ENCODE data around the gene IGFBP5.

The IGFBP5 gene

DNA sequence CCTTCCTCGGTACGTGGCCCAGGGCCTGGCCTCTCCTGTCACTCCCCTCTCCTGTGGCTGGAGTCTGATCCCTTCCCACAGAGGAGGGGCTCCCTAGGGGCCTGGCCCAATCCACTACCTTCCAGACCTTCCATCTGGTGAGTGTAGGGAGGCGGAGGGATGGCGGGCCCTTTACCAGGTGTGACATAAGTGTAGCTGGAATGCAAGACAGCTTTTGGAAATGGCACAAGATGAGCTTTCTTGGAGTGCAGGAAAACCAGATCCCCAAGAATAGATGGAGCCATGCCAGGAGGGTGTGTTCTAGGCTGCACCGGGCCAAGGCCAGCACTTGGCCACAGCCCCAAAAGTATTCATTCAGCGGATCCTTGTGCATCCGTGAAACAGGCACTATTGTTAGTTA, 30.1 kb downstream of the IGFBP5 start:
- no peak for DNase-seq (ENCODE audit: low spot score)

DNA sequence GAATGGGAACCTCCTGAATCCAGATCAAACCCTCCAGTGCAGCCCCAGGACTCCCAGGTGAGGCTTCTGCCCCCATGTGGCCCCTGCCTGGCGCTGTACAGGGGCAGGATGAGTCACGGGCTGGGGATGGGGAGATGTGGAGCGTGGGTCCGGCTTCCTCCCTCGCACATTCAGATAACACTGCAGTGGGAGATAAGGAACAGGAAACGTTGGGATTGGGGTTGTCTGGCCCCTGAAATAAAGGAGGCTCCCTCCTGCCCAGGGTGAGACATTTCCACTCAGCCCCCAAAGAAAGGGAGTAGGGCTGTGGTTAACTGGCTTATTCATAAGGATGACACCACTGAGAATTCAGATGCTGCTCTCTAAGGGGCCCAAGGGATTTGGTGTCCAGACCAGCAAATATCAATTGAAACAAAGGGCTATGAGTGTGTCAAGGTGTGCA, 30.7 kb downstream of the IGFBP5 start:
- DNase-seq (ENCODE audit: low spot score), result no peak

DNA sequence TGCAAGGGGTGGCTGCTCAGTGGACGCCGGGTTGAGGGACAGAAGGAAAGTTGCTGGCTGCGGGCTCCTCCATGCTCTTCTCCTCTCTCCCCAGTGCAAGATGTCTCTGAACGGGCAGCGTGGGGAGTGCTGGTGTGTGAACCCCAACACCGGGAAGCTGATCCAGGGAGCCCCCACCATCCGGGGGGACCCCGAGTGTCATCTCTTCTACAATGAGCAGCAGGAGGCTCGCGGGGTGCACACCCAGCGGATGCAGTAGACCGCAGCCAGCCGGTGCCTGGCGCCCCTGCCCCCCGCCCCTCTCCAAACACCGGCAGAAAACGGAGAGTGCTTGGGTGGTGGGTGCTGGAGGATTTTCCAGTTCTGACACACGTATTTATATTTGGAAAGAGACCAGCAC, 31.5 kb downstream of the IGFBP5 start:
- DNase-seq (ENCODE audit: low spot score), result no peak

GRCh38 chr2:216663106-216663505, 32.2 kb downstream of the IGFBP5 start:
- no peak for DNase-seq (ENCODE audit: low spot score)

GRCh38 chr2:216661639-216662375, 33.5 kb downstream of the IGFBP5 start:
- DNase-seq (ENCODE audit: low spot score), result no peak

GRCh38 chr2:216661051-216661450, 34.3 kb downstream of the IGFBP5 start:
- no peak for DNase-seq (ENCODE audit: low spot score)

DNA sequence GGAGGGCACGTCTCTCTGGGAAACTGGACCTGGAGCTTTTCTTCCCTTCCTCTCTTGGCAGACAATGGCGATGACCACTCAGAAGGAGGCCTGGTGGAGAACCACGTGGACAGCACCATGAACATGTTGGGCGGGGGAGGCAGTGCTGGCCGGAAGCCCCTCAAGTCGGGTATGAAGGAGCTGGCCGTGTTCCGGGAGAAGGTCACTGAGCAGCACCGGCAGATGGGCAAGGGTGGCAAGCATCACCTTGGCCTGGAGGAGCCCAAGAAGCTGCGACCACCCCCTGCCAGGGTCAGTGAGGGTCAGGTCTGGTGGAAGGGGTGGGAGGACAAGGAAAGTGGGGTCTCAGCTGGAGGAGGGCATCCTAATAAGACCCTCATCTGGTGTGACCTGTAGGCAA, 34.9 kb downstream of the IGFBP5 start:
- DNase-seq (ENCODE audit: low spot score), result no peak

DNA sequence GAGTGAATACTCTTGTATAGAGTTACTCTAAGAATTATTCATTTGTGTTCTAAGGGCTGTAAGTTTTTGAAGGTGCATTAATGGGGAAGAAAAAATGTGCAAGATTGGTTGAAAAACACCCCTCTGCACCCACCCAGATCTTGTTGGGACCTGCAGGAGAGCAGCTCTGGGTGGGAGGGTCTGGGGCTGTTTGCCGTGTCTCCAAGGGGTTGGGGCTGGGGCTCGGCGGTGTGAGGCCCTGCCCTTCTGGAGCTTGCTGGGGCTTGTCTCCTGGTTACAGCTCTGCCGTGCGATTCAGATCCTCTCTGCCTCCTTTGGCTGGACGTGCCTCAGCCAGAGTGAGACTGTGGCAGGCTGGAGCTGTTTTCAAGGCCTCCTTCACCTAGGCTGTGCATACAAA, 36.1 kb downstream of the IGFBP5 start:
- DNase-seq (ENCODE audit: low spot score), result no peak

GRCh38 chr2:216658757-216659156, 36.6 kb downstream of the IGFBP5 start:
- no peak for DNase-seq (ENCODE audit: low spot score)

- DNase-seq (ENCODE audit: low spot score), result no peak
Observed at GRCh38 chr2:216657980-216658379, 37.4 kb downstream of the IGFBP5 start.

- no peak for DNase-seq (ENCODE audit: low spot score)
Observed at GRCh38 chr2:216657086-216657855, 38.1 kb downstream of the IGFBP5 start.

GRCh38 chr2:216654528-216655052, 40.8 kb downstream of the IGFBP5 start:
- DNase-seq (ENCODE audit: low spot score), result no peak

DNA sequence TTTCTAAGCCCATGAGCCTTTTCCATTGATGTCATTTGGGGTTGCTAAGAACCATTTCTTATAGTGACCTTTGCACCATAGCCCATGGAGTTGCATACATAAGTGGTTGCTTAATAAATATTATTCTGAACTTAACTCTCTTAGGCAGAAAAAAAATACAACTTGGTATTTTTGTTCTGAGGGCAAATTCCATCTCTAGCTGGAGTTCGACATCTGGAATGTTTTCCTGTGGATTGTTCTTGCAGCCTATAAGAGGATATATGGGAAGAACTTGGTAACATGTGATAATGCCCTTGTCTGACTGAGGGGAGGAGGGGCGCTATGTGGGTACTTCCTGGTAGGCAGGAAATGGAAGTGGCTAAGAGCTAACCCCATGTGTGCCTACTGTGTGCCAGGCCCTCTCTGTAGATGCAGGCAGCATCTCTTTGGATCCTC, 41.4 kb downstream of the IGFBP5 start:
- no peak for DNase-seq (ENCODE audit: low spot score)

DNA sequence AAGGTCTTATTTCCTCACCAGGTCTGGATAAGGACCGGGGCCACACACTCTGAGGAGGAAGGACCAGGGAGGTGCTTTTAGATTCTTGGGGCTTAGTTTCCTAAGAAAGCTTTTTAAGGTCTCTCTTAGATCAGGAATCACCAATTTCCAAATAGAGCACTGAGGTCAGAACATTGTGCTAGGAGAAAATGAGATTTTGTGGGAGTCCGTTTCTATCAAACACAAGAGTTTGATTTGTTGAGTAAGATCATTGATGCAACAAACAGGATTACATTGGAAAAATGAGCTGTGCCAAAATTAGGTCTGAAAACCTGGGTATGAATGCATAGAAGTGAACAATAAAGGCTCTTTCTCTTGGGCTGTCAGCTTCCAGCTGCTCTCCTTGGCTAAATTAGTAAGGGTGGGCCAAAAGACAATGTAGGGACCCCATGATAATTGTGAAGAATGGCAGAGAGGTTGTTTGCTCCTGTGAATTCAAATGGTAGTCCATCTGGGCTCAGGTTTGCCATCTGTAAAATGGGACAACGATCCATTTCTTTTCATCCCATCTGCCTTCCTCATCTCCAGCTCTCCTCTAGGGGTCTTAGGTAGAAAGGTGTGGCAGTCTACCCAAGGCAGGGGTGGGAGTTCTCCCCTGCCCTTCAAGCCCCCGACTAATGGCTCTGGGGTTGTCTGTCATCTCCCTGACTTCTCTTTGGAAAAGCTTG, 42.1 kb downstream of the IGFBP5 start:
- DNase-seq (ENCODE audit: low spot score), result no peak

DNA sequence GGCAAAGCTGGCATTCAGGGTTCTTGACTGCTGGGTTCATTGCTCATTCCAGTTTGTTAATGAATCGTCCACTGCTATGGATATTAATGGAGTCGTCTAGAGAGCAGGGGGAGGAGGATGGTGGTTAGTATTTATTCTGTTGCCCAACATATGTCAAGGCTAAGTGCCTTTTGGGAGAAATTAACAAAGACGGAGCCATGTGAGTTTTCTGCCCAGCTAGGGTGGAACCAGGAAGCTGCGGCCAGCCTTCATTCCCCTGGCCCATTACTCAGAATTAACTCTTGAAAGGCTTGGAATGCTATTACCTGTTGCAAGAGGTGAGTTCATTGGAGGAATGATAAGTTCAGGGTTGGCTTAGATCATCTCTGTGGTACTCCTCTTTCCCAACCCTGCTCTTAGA, 42.8 kb downstream of the IGFBP5 start:
- DNase-seq (ENCODE audit: low spot score), result no peak

DNA sequence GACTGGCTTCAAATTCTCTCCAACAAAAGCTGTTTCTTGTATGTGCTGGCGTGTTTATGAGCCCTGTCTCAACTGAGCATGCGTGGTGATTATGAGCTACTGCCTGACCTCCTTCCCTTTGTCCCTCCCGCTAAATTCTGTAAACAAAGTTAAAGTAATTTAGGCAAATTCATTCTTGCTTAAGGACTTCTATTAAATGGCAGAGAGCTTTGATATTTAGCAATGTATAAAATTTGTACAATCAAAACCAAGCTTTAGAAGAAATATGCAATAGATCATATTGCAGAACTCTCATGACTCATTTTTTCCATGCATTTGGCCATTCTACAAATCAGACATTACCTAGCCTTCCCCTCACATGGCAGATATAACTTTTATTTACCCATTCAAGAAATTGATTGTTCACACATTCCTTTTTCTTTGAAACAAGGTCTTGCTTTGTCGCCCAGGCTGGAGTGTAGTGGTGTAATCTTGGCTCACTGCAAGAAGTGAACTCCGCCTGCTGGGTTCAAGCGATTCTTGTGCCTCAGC, 43.9 kb downstream of the IGFBP5 start:
- no peak for DNase-seq (ENCODE audit: low spot score)

- DNase-seq (ENCODE audit: low spot score), result no peak
Observed at GRCh38 chr2:216650626-216651257, 44.6 kb downstream of the IGFBP5 start.

GRCh38 chr2:216649574-216649973, 45.8 kb downstream of the IGFBP5 start:
- DNase-seq (ENCODE audit: low spot score), result no peak

- no peak for DNase-seq (ENCODE audit: low spot score)
Observed at GRCh38 chr2:216648105-216648504, 47.2 kb downstream of the IGFBP5 start.

DNA sequence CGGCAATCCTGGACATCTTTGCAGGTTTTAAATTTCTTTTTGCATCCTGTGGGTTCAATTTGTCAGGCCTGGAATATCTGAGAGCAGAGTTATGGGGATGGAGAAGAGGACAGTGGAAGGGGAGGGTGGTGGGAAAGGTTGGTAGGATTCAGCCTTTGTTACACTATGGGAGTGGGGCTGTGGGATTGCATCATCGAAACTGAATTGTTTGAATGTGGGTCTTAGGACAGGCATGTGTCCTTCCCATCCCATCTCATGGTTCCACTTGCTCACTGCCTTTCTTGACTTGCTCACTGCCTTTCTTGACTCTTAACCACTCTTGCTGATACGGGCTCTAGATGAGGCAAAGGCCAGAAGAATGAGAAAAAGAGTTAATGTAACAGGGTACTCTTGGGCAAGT, 49.2 kb downstream of the IGFBP5 start:
- DNase-seq (ENCODE audit: low spot score), result no peak

DNA sequence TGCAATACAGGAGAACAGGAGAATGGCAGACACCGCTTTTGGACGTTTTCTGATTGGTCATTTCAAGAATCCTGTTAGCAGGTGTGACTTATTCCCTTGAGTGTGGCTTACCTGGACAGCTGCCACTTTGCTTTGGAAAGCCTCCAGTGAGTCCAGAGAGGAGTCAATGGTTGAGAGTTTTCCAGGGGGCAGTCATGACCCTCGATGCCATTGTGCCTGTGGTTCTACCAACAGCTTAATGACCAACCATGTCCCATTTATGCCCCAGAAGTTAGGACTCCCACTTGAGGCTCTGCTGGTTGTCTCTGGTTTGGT, 49.8 kb downstream of the IGFBP5 start:
- no peak for DNase-seq (ENCODE audit: low spot score)

Data from globus pallidus (tissue), 1 donor.